VCaP (cell line): ENCODE measurements around the gene TMEM263.

Experiments used
- H3K27ac ChIP-seq: fragments of 450-650 bp; 2 replicates; pipeline ENCODE4 v1.5.1; 2017
- CTCF ChIP-seq: fragments of 450-650 bp; conservative IDR thresholded peaks from 2 replicates; pipeline ENCODE4 v1.5.1; 2017; ENCODE audit warnings: mild to moderate bottlenecking, moderate library complexity

Gene TMEM263

GRCh38 chr12:106924268-106924861, 31.3 kb upstream of the TMEM263 start:
- no peak overlapping the region for H3K27ac ChIP-seq
- no peak for TF ChIP-seq CTCF

- no peak overlapping the region for H3K27ac ChIP-seq
- TF ChIP-seq CTCF: no peak
Observed at GRCh38 chr12:106926657-106927056, 29.1 kb upstream of the TMEM263 start.

GRCh38 chr12:106934277-106934676, 21.4 kb upstream of the TMEM263 start:
- TF ChIP-seq CTCF: no peak
- H3K27ac ChIP-seq: no peak overlapping the region

- TF ChIP-seq CTCF: no peak
Observed at GRCh38 chr12:106941481-106942156, 14.1 kb upstream of the TMEM263 start.

GRCh38 chr12:106942775-106943174, 12.9 kb upstream of the TMEM263 start:
- TF ChIP-seq CTCF: no peak

More at GRCh38 chr12:106941481-106942156, 14.1 kb upstream of the TMEM263 start:
- no peak overlapping the region for H3K27ac ChIP-seq

GRCh38 chr12:106945261-106945851, 10.4 kb upstream of the TMEM263 start:
- no peak overlapping the region for H3K27ac ChIP-seq
- no peak for TF ChIP-seq CTCF

More at GRCh38 chr12:106942775-106943174, 12.9 kb upstream of the TMEM263 start:
- no peak overlapping the region for H3K27ac ChIP-seq

GRCh38 chr12:106947461-106947860, 8.2 kb upstream of the TMEM263 start:
- no peak for TF ChIP-seq CTCF
- H3K27ac ChIP-seq: no peak overlapping the region
